ES-I3 (cell line): ENCODE data around the gene NOC3L.
"Not testable (repeated sequence)": the region's sequence is repeated elsewhere in the genome, so short reads cannot be mapped to it uniquely, and the experiment has no call there.

Experiments used
- H3K36me3 ChIP-seq: 2 replicates; pipeline ENCODE4 v1.6.1; 2013; ENCODE audit warnings: mild to moderate bottlenecking, low read length, control low read depth, moderate library complexity; ENCODE audit not compliant: insufficient read depth
- H3K4me1 ChIP-seq: 2 replicates; pipeline ENCODE4 v1.6.1; 2013; ENCODE audit warnings: mild to moderate bottlenecking, control low read depth, low read length; ENCODE audit not compliant: insufficient read depth
- H3K9ac ChIP-seq: 2 replicates; pipeline ENCODE4 v1.6.1; 2013; ENCODE audit warnings: low read depth, mild to moderate bottlenecking, low read length, moderate library complexity
- H3K9me3 ChIP-seq: 2 replicates; pipeline ENCODE4 v1.6.1; 2013; ENCODE audit warnings: mild to moderate bottlenecking, low read length, moderate library complexity; ENCODE audit not compliant: control insufficient read depth, insufficient read depth

The NOC3L gene

GRCh38 chr10:94385733-94386132 lies 23.0 kb upstream of the NOC3L start:
- not testable (repeated sequence) for H3K4me1 ChIP-seq, H3K9me3 ChIP-seq, H3K36me3 ChIP-seq, H3K9ac ChIP-seq

DNA sequence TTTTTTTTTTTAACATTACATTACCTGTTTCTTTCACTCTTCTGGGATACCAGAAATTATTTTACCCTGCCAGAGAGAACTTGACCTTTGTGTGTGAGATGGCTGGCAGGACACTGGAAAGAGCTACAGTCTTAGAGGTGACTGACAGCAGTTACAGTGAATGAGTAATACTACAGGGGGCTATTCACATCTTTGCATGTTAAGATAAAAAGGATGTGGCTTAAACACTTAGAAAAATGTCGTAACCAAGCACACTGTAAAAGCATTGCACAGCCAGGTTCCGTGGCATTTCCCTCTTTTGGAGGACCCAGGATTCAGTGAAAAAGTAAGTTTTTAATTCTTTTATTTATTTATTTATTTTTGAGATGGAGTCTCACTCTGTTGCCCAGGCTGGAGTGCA lies 20.8 kb upstream of the NOC3L start:
- Histone ChIP-seq H3K36me3 (no peaks in the 10 kb centered on the region), H3K9me3 (no peaks in the 10 kb centered on the region), H3K4me1 (no peaks in the 10 kb centered on the region), H3K9ac (no peak overlapping the region)

DNA sequence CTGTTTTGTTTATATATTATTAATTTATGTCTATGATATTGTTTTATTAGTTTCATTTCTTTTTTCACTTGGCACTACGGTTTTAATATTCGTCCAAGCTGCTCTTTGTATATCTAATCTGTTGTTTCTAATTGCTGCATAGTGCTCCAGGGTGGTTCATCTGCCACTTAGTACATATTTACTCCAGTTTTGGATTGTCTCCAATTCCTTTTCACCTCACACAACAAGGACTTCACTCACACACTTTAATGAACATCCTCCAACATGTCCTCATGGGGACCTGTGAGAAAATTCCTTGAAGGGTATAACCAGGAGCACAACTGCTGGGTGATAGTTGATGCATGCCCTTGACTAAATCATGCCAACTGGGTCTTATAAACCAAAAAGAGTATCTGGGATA lies 14.1 kb upstream of the NOC3L start:
- Histone ChIP-seq H3K36me3 (no peaks in the 10 kb centered on the region), H3K4me1 (no peaks in the 10 kb centered on the region), H3K9me3 (no peaks in the 10 kb centered on the region)

DNA sequence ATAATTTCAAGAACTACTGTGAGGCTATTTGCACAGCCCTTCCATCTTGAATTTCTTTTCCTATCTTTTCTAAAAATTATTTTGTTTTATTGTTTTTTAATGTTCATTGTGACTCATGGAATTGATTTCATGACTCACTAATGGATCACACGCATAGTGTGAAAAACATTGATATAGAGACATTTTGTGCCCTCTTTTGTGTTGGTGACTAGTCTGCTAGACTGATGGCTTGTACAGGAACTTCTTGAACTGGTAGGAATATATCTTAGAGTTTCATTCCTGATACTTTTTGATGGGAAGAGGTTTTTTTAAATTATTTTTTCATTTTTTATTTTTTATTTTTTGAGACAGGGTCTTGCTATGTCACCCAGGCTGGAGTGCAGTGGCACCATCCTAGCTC lies 12.6 kb upstream of the NOC3L start:
- Histone ChIP-seq H3K4me1 (no peaks in the 10 kb centered on the region), H3K9me3 (no peaks in the 10 kb centered on the region), H3K36me3 (no peaks in the 10 kb centered on the region), H3K9ac (no peak overlapping the region)

More for the DNA sequence above, 14.1 kb upstream of the NOC3L start:
- H3K9ac ChIP-seq = no peak overlapping the region

DNA sequence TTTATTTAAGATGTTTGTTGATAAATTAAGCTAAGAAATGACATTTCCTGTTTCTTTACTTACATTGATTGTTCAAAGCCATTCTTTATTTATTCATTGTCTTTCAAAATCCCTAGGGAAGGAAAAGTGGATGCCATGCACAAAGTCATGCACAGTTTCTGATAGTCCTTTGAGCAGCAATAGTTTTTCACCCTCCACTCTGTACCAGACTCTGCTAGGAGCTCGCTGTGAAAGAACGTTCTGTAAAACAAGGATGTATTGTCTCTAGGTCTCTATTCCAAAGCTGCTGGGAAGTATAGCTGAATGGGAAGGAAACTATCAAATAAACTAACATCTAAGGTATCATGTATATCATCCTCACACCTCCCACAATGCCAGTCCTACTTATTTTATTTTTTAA lies 7.8 kb upstream of the NOC3L start:
- no peaks in the 10 kb centered on the region for H3K9me3 ChIP-seq
- H3K36me3 ChIP-seq = no peaks in the 10 kb centered on the region
- no peaks in the 10 kb centered on the region for H3K4me1 ChIP-seq
- H3K9ac ChIP-seq = no peak overlapping the region

DNA sequence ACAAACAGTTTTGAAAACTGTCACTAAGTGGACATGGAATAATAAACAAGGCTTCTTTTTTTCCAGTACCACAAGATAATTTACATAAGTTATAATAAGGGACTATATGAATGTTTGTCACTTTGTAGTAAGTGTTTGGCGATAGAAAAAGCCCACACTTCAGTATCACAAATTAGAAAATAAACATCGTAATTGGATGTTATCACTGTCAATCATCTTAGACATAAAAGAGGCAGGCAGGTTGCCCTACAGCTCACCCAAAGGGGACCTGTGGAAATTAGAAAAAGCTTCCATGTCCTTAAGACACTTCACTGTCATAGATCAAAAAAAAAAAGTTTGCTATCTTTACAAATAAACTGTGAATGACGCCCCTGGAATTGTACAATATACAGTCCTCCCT lies 3.6 kb upstream of the NOC3L start:
- H3K36me3 ChIP-seq = no peaks in the 10 kb centered on the region
- H3K4me1 ChIP-seq = no peaks in the 10 kb centered on the region
- H3K9me3 ChIP-seq = no peaks in the 10 kb centered on the region
- no peak overlapping the region for H3K9ac ChIP-seq

DNA sequence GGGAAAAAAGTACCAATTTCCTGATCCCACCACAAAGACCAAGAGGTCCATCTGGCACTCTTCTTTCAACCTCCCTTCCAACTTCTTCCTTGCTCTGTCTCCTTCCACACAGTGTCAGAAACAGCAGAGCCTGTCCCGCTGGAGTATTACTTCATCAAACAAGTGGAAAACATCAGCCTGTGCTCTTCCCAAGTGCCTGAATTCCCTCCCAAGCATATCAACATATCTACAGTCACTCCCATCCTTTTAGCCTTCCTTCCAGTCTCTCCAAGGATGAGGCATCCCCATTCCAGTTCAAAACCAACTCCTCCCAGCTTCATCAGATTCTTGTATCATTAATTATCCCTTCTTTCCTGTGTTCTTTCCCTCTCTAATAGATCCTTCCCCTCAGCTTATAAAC lies 1.7 kb upstream of the NOC3L start:
- peaks cover 3% of the 10 kb centered on the region; the same call in 1 of the 2 replicates for H3K4me1 ChIP-seq
- no peaks in the 10 kb centered on the region; the same call in 1 of the 2 replicates for H3K36me3 ChIP-seq
- H3K9ac ChIP-seq = no peak overlapping the region
- no peaks in the 10 kb centered on the region for H3K9me3 ChIP-seq

- peaks cover 9% of the 10 kb centered on the region for H3K4me1 ChIP-seq
- peaks cover 1% of the 10 kb centered on the region; the same call in 1 of the 2 replicates for H3K36me3 ChIP-seq
- H3K9ac ChIP-seq = peak overlapping the region; percentile 92; the same call in 1 of the 2 replicates
- no peaks in the 10 kb centered on the region for H3K9me3 ChIP-seq
Observed at GRCh38 chr10:94363251-94363565, 469 bp upstream of the NOC3L start.

DNA sequence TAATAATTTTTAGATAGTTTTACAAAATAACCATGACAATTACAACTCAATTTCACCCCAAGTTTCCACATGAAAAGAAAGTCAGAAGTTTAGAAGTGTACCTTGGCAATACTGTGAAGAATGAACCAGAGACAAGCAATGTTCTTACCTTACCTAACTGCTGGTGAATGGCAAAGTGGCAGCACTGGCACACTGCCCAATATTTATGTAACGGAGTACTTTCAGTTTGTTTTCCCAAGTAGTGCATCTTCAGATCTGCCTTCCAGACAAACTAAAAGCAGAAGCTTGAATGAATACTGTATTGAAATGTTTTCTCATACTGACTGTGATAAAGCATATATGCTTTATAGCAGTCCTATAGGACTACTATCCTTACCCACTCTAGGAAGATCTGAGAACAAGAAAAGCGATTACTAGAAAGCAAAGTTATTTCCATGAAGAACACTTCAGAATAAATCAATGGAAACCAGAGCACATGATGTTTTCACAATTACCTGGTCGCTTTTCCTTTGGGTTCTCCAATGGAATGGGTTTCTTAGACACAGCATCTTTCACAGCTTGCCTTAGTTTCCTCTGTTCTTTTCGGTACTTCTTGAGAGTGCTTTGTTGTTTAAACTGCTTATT lies 1.5 kb downstream of the NOC3L start:
- Histone ChIP-seq H3K4me1 (peaks cover 11% of the 10 kb centered on the region), H3K9ac (0 out of 2 replicates have a peak overlapping the region, but pooled peaks have one; percentile 92), H3K36me3 (peaks cover 4% of the 10 kb centered on the region; the same call in 1 of the 2 replicates), H3K9me3 (no peaks in the 10 kb centered on the region)

DNA sequence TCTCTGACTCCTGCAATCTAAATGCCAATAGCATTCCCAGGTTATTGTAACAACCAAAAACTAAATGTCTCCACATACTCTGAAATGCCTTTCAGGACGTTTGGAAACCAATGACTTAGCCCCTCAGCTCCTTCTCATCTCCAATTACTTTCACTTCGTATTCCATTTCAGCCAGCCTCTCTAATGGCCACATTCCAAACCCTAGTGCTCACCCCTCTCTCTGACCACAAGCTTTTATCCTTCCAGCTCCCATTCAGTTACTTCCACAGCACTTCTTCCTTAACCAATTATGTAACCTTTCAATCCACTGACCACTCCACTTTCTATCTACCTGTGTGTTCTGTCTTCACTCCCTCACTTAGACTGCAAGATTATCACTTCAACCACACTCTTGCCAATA lies 4.3 kb downstream of the NOC3L start:
- peaks cover 11% of the 10 kb centered on the region for H3K4me1 ChIP-seq
- H3K36me3 ChIP-seq = peaks cover 4% of the 10 kb centered on the region; the same call in 1 of the 2 replicates
- H3K9me3 ChIP-seq = no peaks in the 10 kb centered on the region
- no peak overlapping the region; the same call in 1 of the 2 replicates for H3K9ac ChIP-seq

DNA sequence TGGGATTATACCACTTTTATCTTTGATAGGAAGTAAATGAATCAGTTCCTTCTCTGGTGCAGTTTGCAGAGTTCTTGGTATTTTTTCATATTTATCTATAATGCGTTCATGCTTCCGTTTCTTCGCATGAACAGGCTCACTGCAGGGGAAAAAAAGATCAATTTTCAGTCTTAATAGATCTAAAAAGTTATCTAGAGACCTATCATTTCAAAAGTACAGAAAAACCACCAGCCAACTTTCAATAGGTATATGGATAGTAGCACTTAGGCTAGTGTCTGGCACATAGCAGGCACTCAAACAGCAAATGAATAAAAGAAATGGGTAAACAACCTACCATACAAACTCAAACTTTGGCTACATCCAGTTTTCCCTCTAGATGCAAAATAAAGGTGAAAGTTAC lies 5.5 kb downstream of the NOC3L start:
- H3K4me1 ChIP-seq = peaks cover 11% of the 10 kb centered on the region
- H3K9ac ChIP-seq = no peak overlapping the region
- peaks cover 4% of the 10 kb centered on the region; the same call in 1 of the 2 replicates for H3K36me3 ChIP-seq
- no peaks in the 10 kb centered on the region for H3K9me3 ChIP-seq

DNA sequence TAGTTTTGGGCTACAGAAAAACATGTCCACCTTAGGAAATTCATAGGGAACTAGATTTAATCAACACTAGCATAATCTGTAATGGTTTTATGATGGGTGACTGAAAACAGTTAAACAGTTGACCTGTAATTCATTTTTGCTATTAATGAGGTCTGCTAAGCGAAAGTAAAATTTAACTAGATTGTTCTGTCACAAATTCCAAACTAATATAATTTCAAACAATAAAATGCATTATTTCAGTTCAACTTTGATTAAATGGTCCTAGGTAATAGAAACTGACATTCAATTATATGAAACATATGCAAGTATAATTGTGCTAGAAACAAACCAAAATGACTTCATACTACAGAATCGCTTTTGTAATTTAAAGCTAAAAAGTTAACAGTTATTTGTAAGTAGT lies 6.9 kb downstream of the NOC3L start:
- Histone ChIP-seq H3K9ac (no peak overlapping the region), H3K4me1 (peaks cover 9% of the 10 kb centered on the region; the same call in 1 of the 2 replicates), H3K9me3 (no peaks in the 10 kb centered on the region), H3K36me3 (peaks cover 4% of the 10 kb centered on the region; the same call in 1 of the 2 replicates)

- H3K36me3 ChIP-seq = peaks cover 4% of the 10 kb centered on the region; the same call in 1 of the 2 replicates
- 0 out of 2 replicates have a peak, but pooled peaks cover 4% of the 10 kb centered on the region for H3K4me1 ChIP-seq
- H3K9me3 ChIP-seq = no peaks in the 10 kb centered on the region
- H3K9ac ChIP-seq = no peak overlapping the region
Observed at GRCh38 chr10:94353336-94353735, 9.4 kb downstream of the NOC3L start.

- Histone ChIP-seq H3K36me3 (no peaks in the 10 kb centered on the region; the same call in 1 of the 2 replicates), H3K9ac (no peak overlapping the region), H3K9me3 (no peaks in the 10 kb centered on the region), H3K4me1 (no peaks in the 10 kb centered on the region)
Observed at GRCh38 chr10:94351089-94351488, 11.7 kb downstream of the NOC3L start.

DNA sequence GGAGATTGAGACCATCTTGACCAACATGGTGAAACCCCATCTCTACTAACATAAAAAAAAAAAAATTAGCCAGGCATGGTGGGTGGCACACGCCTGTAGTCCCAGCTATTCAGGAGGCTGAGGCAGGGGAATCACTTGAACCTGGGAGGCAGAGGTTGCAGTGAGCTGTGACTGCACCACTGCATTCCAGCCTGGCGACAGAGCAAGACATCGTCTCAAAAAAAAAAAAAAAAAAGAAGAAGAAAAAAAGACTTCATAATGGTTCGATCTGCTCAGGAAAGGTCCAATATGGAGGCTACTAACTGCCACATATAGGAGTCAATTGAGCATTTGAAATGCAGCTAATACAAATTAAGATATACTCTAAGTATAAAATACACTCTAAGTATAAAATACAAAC lies 12.2 kb downstream of the NOC3L start:
- H3K9me3 ChIP-seq, H3K36me3 ChIP-seq, H3K9ac ChIP-seq, H3K4me1 ChIP-seq: not testable (repeated sequence)
